ENCODE results near the gene CYP4V2.

- TF ChIP-seq REST (IDR thresholded peaks at IDR 0.05; ENCODE audit: unreplicated experiment) (no peak), POLR2AphosphoS5 (IDR thresholded peaks at IDR 0.05; ENCODE audit: low read depth) (no peak), CREB1 (CRISPR knock-in tag; IDR thresholded peaks at IDR 0.05; ENCODE audit: low read depth) (no peak), EZH2 (IDR thresholded peaks at IDR 0.05; ENCODE audit: low read depth, unreplicated experiment) (no peak), ZNF462 (CRISPR knock-in tag; IDR thresholded peaks at IDR 0.05) (no peak), EZH2phosphoT487 (IDR thresholded peaks at IDR 0.05; ENCODE audit: unreplicated experiment) (no peak), ZNF331 (CRISPR knock-in tag; IDR thresholded peaks at IDR 0.05; ENCODE audit: low read depth) (no peak), JUNB (IDR thresholded peaks at IDR 0.05; ENCODE audit: unreplicated experiment) (no peak), STAT1 (IDR thresholded peaks at IDR 0.05; ENCODE audit: unreplicated experiment) (no peak), ETS1 (IDR thresholded peaks at IDR 0.05) (no peak), NANOG (IDR thresholded peaks at IDR 0.05; ENCODE audit: borderline replicate concordance) (no peak), ZNF114 (CRISPR knock-in tag; IDR thresholded peaks at IDR 0.05) (no peak)
- TF ChIP-seq, protein P1, sequence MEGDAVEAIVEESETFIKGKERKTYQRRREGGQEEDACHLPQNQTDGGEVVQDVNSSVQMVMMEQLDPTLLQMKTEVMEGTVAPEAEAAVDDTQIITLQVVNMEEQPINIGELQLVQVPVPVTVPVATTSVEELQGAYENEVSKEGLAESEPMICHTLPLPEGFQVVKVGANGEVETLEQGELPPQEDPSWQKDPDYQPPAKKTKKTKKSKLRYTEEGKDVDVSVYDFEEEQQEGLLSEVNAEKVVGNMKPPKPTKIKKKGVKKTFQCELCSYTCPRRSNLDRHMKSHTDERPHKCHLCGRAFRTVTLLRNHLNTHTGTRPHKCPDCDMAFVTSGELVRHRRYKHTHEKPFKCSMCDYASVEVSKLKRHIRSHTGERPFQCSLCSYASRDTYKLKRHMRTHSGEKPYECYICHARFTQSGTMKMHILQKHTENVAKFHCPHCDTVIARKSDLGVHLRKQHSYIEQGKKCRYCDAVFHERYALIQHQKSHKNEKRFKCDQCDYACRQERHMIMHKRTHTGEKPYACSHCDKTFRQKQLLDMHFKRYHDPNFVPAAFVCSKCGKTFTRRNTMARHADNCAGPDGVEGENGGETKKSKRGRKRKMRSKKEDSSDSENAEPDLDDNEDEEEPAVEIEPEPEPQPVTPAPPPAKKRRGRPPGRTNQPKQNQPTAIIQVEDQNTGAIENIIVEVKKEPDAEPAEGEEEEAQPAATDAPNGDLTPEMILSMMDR (conservative IDR thresholded peaks at IDR 0.05; ENCODE audit: low read depth in 2 of 2) = no peak
Observed at GRCh38 chr4:186146458-186146857, 44.9 kb upstream of the CYP4V2 start.
